Activated CD4-positive, alpha-beta memory T cell treated with anti-CD3 and anti-CD28 coated beads for 36 hours (primary cell): ENCODE measurements around the gene ZNF26. TPM values are rescaled to one million over a fixed set of nuclear protein-coding genes. Genes with fewer than 3 reads are reported as not detected.
"Not testable (repeated sequence)": the region's sequence is repeated elsewhere in the genome, so short reads cannot be mapped to it uniquely, and the experiment has no call there.

Source experiments
- CTCF ChIA-PET: fragments of 350-600 bp; sonication (Branson Sonifier 250); formaldehyde crosslinking; loops from one replicate; lab custom pipeline; 2021; ENCODE audit warnings: antibody characterized with exemption, inconsistent platforms; lab: Charles Lee
- POLR2A ChIA-PET: fragments of 350-600 bp; sonication (Branson Sonifier 250); formaldehyde crosslinking; loops from one replicate; lab custom pipeline; 2021; ENCODE audit warnings: antibody characterized with exemption; lab: Charles Lee
- DNase-seq: peaks from one replicate; pipeline ENCODE4 v3.0.0-alpha.2; 2020
- H3K27ac Mint-ChIP-seq: one replicate; pipeline ENCODE4 v1.8.0; 2021; ENCODE audit warnings: mixed read lengths
- H3K27me3 Mint-ChIP-seq: one replicate; pipeline ENCODE4 v1.8.0; 2021; ENCODE audit warnings: mixed read lengths
- H3K36me3 Mint-ChIP-seq: one replicate; pipeline ENCODE4 v1.8.0; 2021; ENCODE audit warnings: mixed read lengths
- H3K4me1 Mint-ChIP-seq: one replicate; pipeline ENCODE4 v1.8.0; 2021; ENCODE audit warnings: low read depth, mixed read lengths
- H3K4me3 Mint-ChIP-seq: one replicate; pipeline ENCODE4 v1.8.0; 2021; ENCODE audit warnings: mild to moderate bottlenecking, mixed read lengths
- H3K9me3 Mint-ChIP-seq: one replicate; pipeline ENCODE4 v1.8.0; 2021; ENCODE audit warnings: mixed read lengths
- intact Hi-C: fragments of 100-400 bp; cut with micrococcal nuclease; formaldehyde crosslinking; loops from one replicate; pipeline ENCODE4 v1.15.1; 2023
- total RNA-seq, 2 experiments: library from RNA; stranded (reverse); gene quantifications; one replicate each; pipeline ENCODE4 v1.2.3, GENCODE V29; 2021

Gene ZNF26
- total RNA-seq, 2 experiments from 2014 or later: 10.2 to 10.8 TPM

DNA sequence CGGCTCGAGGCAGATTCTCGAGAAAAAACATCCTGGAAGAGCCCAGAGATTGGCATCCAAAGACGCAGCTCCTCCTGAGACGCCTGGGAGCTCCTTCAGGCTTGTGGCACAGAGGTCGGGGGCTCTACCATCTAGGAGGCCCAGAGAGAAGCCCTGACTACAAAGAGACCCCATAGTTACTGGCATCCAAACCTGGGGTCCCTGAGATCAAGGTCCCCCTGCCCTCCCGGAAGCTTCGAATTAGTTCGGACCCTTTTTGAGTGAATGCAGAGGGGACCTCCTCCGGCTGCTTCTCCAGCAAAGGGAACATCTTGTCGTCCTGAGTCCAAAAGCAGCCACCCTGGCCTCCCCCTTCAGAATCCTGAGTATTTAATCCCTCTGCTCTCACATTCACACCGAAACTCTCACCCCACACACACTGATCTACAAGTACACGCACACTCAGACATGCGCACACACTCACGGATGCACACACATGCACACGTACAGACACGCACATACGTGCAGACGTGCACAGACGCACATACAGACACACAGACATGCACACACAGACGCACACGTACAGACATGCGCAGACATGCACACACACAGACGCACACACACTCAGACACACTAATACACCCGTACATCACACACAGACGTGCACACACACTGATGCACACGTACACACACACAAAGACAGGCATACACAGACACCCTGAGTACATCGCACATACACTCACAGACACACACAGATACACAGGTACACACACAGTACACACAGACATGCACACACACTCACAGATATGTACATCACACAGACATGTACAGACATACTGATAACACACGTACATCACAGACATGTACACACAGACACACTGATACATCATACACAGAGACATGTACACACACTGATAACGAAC, 36.0 kb upstream of the ZNF26 start:
- intact Hi-C loops: no loop called here
- POLR2A ChIA-PET: no interaction called here
- Mint-ChIP-seq H3K4me3 (no peak overlapping the region), H3K9me3 (peaks cover 43% of the 10 kb centered on the region), H3K4me1 (peaks cover 18% of the 10 kb centered on the region), H3K36me3 (peaks cover 57% of the 10 kb centered on the region), H3K27me3 (no peaks in the 10 kb centered on the region), H3K27ac (no peak overlapping the region)
- CTCF ChIA-PET: no interaction called here
- no peak for DNase-seq

DNA sequence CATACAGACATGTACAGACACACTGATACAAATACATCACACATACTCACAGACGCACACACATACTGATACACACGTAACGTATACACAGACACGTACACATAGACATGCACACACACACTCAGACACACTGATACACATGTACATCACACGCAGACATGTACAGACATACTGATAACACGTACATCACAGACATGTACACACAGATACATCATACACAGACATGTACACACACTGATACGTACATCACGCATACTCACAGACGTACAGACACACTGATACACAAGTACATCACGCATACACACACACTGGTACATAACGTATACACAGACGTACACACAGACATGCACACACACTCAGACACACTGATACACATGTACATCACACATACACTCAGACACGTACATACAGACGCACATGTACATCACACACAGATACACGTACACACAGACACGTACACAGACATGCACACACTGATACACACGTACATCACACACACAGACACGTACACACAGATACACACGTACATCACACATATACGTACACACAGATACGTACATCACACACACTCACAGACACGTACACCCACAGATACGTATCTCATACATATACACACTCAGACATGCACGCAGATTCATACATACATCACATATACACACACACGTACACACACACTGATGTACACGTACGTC, 35.2 kb upstream of the ZNF26 start:
- Mint-ChIP-seq H3K27me3 (no peaks in the 10 kb centered on the region), H3K36me3 (peaks cover 51% of the 10 kb centered on the region), H3K4me3 (no peak overlapping the region), H3K4me1 (peaks cover 21% of the 10 kb centered on the region), H3K9me3 (peaks cover 37% of the 10 kb centered on the region), H3K27ac (no peak overlapping the region)
- no peak for DNase-seq
- intact Hi-C loops: no loop called here
- POLR2A ChIA-PET: no interaction called here
- CTCF ChIA-PET: no interaction called here

DNA sequence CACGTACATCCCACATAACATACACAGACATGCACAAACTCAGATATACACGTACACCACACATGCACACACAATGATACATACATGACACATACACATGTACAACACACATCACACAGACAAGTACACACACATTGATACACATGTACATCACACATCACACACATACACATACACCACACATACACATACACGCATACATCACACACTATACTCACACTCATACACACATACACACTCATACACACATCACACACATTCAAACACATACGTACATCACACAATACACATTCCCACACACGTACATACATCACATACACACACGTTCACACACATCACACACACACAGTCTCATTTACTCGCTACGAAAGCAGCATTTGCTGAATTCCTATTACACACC, 34.5 kb upstream of the ZNF26 start:
- Mint-ChIP-seq H3K36me3 (peaks cover 45% of the 10 kb centered on the region), H3K27me3 (no peaks in the 10 kb centered on the region), H3K4me1 (peaks cover 23% of the 10 kb centered on the region), H3K9me3 (peaks cover 35% of the 10 kb centered on the region), H3K4me3 (no peak overlapping the region), H3K27ac (no peak overlapping the region)
- ChIA-PET CTCF (no interaction called here), POLR2A (no interaction called here)
- intact Hi-C loops: no loop called here
- no peak for DNase-seq

DNA sequence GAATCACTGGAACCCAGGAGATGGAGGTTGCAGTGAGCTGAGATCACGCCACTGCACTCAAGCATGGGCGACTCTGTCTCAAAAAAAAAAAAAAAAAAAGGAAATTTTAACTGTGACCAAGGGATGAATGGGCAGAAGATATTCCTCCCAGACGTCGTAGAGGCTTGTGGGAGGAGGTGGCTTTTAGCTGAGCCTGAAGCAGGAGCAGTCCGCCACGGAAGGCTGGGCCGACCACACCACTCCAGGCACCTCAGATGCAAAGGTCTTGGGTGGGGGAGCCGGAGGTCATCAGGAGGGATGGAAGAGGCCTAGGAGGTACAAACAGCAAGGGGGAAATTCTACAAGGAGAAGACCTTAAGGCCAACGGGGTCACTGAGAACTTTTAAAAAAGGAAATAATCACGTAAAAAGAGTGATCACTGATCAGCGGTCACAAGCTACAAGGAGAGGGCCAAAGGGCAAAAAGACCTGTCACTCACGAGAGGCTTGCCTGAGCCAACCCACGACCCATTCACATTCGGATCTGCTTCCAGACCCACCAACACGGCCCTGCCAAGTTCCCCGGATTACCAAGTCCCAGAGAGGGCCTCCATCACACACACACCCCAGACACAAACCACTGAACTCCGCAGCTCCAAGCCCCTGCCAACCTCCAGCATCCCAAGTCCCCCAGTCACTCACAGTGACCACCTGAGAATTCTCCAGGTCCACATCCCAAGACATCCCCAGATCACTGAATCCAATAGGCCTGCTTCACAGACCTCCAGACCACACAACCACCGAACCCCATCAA, 33.6 kb upstream of the ZNF26 start:
- H3K36me3 Mint-ChIP-seq: peaks cover 41% of the 10 kb centered on the region
- peaks cover 29% of the 10 kb centered on the region for H3K4me1 Mint-ChIP-seq
- DNase-seq: no peak
- intact Hi-C loops: no loop called here
- no peak overlapping the region for H3K4me3 Mint-ChIP-seq
- H3K27ac Mint-ChIP-seq: no peak overlapping the region
- CTCF ChIA-PET: no interaction called here
- no peaks in the 10 kb centered on the region for H3K27me3 Mint-ChIP-seq
- peaks cover 38% of the 10 kb centered on the region for H3K9me3 Mint-ChIP-seq
- POLR2A ChIA-PET: no interaction called here

- CTCF ChIA-PET: no interaction called here
These were observed 33.1 kb upstream of the ZNF26 start for GRCh38 chr12:132953163-132953425.

DNA sequence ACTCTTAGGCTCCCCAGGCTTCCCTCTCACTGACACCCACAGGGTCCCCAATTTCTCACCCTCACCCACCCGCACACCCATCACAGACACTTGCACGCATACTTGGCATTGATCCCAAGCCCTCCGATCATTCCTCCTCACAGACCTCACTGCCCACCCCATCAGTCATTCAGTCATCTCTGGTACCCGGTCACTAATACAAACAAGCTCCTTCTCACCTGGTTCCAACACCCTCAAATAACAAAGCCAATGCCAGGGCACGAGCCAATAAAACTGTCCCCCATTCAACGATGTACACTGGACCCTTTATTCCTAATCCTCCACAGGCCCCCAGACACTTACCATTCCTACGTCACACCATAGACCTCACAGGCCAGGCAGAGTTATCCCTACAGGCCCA, 32.4 kb upstream of the ZNF26 start:
- Mint-ChIP-seq H3K36me3 (peaks cover 30% of the 10 kb centered on the region), H3K27me3 (no peaks in the 10 kb centered on the region), H3K4me3 (no peak overlapping the region), H3K4me1 (peaks cover 29% of the 10 kb centered on the region), H3K9me3 (peaks cover 29% of the 10 kb centered on the region), H3K27ac (no peak overlapping the region)
- POLR2A ChIA-PET: no interaction called here
- intact Hi-C loops: no loop called here
- CTCF ChIA-PET: no interaction called here
- DNase-seq: no peak

More at GRCh38 chr12:132953163-132953425, 33.1 kb upstream of the ZNF26 start:
- H3K4me1 Mint-ChIP-seq: peaks cover 29% of the 10 kb centered on the region
- no peak overlapping the region for H3K27ac Mint-ChIP-seq
- DNase-seq: no peak
- H3K36me3 Mint-ChIP-seq: peaks cover 36% of the 10 kb centered on the region
- intact Hi-C loops: no loop called here
- H3K27me3 Mint-ChIP-seq: no peaks in the 10 kb centered on the region
- H3K4me3 Mint-ChIP-seq: no peak overlapping the region
- POLR2A ChIA-PET: no interaction called here
- peaks cover 36% of the 10 kb centered on the region for H3K9me3 Mint-ChIP-seq

- Mint-ChIP-seq H3K9me3 (peaks cover 21% of the 10 kb centered on the region), H3K4me1 (peaks cover 30% of the 10 kb centered on the region), H3K36me3 (peaks cover 25% of the 10 kb centered on the region), H3K27me3 (no peaks in the 10 kb centered on the region), H3K4me3 (peak overlapping the region; percentile 88), H3K27ac (peak overlapping the region; percentile 81)
- CTCF ChIA-PET: no interaction called here
- POLR2A ChIA-PET: no interaction called here
- intact Hi-C loops: loop anchor here (1.0 kb wide), 1 partner anchor 46 kb away; no protein-coding TSS in a partner anchor
- DNase-seq: no peak
These were observed 31.6 kb upstream of the ZNF26 start for GRCh38 chr12:132954471-132955048.

- Mint-ChIP-seq H3K4me3 (peak overlapping the region; percentile 88), H3K27ac (peak overlapping the region; percentile 81), H3K36me3 (peaks cover 25% of the 10 kb centered on the region), H3K27me3 (no peaks in the 10 kb centered on the region), H3K4me1 (peaks cover 31% of the 10 kb centered on the region), H3K9me3 (peaks cover 19% of the 10 kb centered on the region)
- POLR2A ChIA-PET: interaction anchor here (0.9 to 2.1 kb wide), 2 partner anchors 31 to 125 kb away, joined by 3 to 10 read pairs; partner anchors contain the start of gene ZNF26
- peak; percentile 44 for DNase-seq
- intact Hi-C loops: loop anchor here (1.0 kb wide), 5 partner anchors 31 to 125 kb away; partner anchors contain the start of genes CHFR, ZNF140, ZNF26 and ZNF84
- CTCF ChIA-PET: interaction anchor here (1.3 kb wide), 1 partner anchor 31 kb away, joined by 5 read pairs; the partner anchor contains the start of gene ZNF26
These were observed 30.8 kb upstream of the ZNF26 start for GRCh38 chr12:132955094-132956010.

DNA sequence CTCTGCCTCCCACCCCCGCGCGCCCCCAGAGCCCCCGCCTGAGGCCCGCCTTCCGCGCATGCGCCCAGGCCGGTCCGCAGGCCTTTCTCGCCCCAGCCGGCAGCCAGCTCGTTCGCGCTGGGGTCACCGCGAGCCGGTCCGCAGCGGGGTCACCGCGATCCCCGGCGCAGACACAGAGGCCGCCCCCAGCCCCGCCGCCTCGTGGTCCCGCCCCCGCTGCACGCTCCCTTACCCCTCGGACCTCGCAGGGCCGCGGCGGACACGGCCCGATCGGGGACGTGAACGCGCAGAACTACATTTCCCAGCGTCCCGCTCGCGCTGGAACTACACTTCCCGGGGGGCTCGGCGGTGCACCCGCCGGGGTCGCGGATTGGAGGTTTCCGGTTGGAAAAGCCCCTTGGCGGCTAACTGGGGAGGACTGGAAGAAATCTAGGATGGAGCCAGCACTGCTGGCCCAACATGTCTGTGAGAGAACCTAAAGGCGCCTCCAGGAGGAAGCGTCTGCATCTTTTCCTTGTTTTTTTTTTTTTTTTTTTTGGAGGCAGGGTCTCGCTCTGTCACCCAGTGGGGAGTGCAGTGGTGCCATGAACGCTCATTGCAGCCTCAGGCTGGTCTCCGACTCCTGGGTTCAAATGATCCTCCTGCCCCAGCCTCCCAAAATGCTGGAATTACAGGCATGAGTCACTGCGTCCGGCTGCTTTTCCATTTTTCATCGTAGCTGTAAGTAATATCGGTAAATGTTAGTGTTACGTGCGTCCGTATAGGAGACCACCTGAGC, 30.0 kb upstream of the ZNF26 start, which contains the start of gene ZNF605:
TSS of gene ZNF605 (minus strand) at position 296 of the 778 bp plus-strand sequence. CDS start 10,671 bp downstream, outside the sequence.
- no peaks in the 10 kb centered on the region for H3K27me3 Mint-ChIP-seq
- H3K36me3 Mint-ChIP-seq: peaks cover 28% of the 10 kb centered on the region
- peaks cover 19% of the 10 kb centered on the region for H3K9me3 Mint-ChIP-seq
- DNase-seq: peak; percentile 93
- intact Hi-C loops: loop anchor here (1.0 kb wide), 4 partner anchors 30 to 124 kb away; partner anchors contain the start of genes CHFR, ZNF140, ZNF26 and ZNF84
- ChIA-PET POLR2A (interaction anchor here (0.9 to 2.1 kb wide), 2 partner anchors 30 to 124 kb away, joined by 3 to 10 read pairs; partner anchors contain the start of gene ZNF26), CTCF (interaction anchor here (0.5 to 1.3 kb wide), 2 partner anchors 30 to 40 kb away, joined by 3 to 5 read pairs; partner anchors contain the start of gene ZNF26)
- peak within 1 kb of the TSS; percentile 88 for H3K4me3 Mint-ChIP-seq
- H3K4me1 Mint-ChIP-seq: peaks cover 31% of the 10 kb centered on the region
- H3K27ac Mint-ChIP-seq: peak within 1 kb of the TSS; percentile 89

- H3K27ac Mint-ChIP-seq, POLR2A ChIA-PET, DNase-seq, intact Hi-C loops, H3K4me3 Mint-ChIP-seq, H3K27me3 Mint-ChIP-seq, CTCF ChIA-PET, H3K4me1 Mint-ChIP-seq: not testable (repeated sequence)
- Mint-ChIP-seq H3K36me3 (peaks cover 33% of the 10 kb centered on the region), H3K9me3 (peaks cover 19% of the 10 kb centered on the region)
These were observed 24.4 kb upstream of the ZNF26 start for GRCh38 chr12:132961790-132962189.
